SU-DHL-6 (cell line): ENCODE measurements around the gene RPA3.

ENCODE experiments used
- H2AFZ ChIP-seq: fragments of 200-600 bp; sonication (generic); 2 replicates; pipeline ENCODE4 v1.6.1; 2014; ENCODE audit warnings: low read depth, mild to moderate bottlenecking, moderate library complexity, mixed read lengths, antibody characterized with exemption, low read length; ENCODE audit not compliant: severe bottlenecking
- H3F3A ChIP-seq: fragments of 200-600 bp; shearing (Covaris generic); 2 replicates; pipeline ENCODE4 v1.6.0; 2016; ENCODE audit warnings: antibody characterized with exemption, mild to moderate bottlenecking; ENCODE audit not compliant: insufficient read depth
- H3K27ac ChIP-seq: fragments of 200-600 bp; sonication (generic); 2 replicates; pipeline ENCODE4 v1.5.1; 2016; ENCODE audit warnings: low read depth, mild to moderate bottlenecking, low read length, moderate library complexity, mixed read lengths
- H3K27me3 ChIP-seq: fragments of 200-600 bp; sonication (generic), shearing (Covaris generic); 2 replicates; pipeline ENCODE4 v1.6.0; 2014; ENCODE audit warnings: mild to moderate bottlenecking, low read length
- H3K36me3 ChIP-seq: fragments of 200-600 bp; sonication (generic); 2 replicates; pipeline ENCODE4 v1.6.1; 2014; ENCODE audit warnings: mild to moderate bottlenecking, low read length, mixed read lengths
- H3K4me2 ChIP-seq: fragments of 300-600, 200-600 bp; shearing (Covaris generic), sonication (generic); 2 replicates; pipeline ENCODE4 v1.6.0; 2014; ENCODE audit warnings: low read length, low read depth, mild to moderate bottlenecking; ENCODE audit not compliant: poor library complexity, severe bottlenecking
- H3K4me3 ChIP-seq: fragments of 200-600 bp; sonication (generic); 2 replicates; pipeline ENCODE4 v1.5.1; 2014; ENCODE audit warnings: antibody characterized with exemption, low read length, mild to moderate bottlenecking, mixed read lengths; ENCODE audit not compliant: insufficient read depth, poor library complexity, severe bottlenecking
- H3K79me2 ChIP-seq: fragments of 200-600 bp; sonication (generic); 2 replicates; pipeline ENCODE4 v1.6.1; 2014; ENCODE audit warnings: mild to moderate bottlenecking, low read length, moderate library complexity; ENCODE audit not compliant: insufficient read depth
- H3K9ac ChIP-seq: fragments of 200-600 bp; sonication (generic); 2 replicates; pipeline ENCODE4 v1.7.0; 2014; ENCODE audit warnings: mild to moderate bottlenecking, low read length
- H3K9me2 ChIP-seq: fragments of 200-600 bp; sonication (generic); replicated peaks from 2 replicates; pipeline ENCODE4 v1.6.1; 2014; ENCODE audit warnings: low read length; ENCODE audit not compliant: insufficient read depth
- H3K9me3 ChIP-seq: fragments of 200-600 bp; sonication (generic); 2 replicates; pipeline ENCODE4 v1.6.1; 2014; ENCODE audit warnings: low read length, mixed read lengths; ENCODE audit not compliant: insufficient read depth
- H4K20me1 ChIP-seq: fragments of 200-600 bp; sonication (generic); 2 replicates; pipeline ENCODE4 v1.6.1; 2014; ENCODE audit warnings: low read depth, mild to moderate bottlenecking, antibody characterized with exemption, low read length, moderate library complexity, mixed read lengths
- CTCF ChIP-seq: fragments of 200-600 bp; sonication (generic); IDR thresholded peaks from one replicate; pipeline ENCODE4 v1.5.1; 2017; ENCODE audit warnings: antibody characterized with exemption, mild to moderate bottlenecking, low read length, moderate library complexity; ENCODE audit not compliant: insufficient read depth, poor library complexity, severe bottlenecking
- EZH2phosphoT487 ChIP-seq: fragments of 200-600 bp; sonication (generic), shearing (Covaris generic); conservative IDR thresholded peaks from 2 replicates; pipeline ENCODE4 v1.6.1; 2018; ENCODE audit warnings: mild to moderate bottlenecking, antibody characterized with exemption, low read length, moderate library complexity, mixed read lengths

RPA3 gene

GRCh38 chr7:7706556-7707172, 11.7 kb downstream of the RPA3 start:
- Histone ChIP-seq H3F3A (no peaks in the 10 kb centered on the region), H3K4me3 (no peak overlapping the region), H3K36me3 (no peaks in the 10 kb centered on the region), H3K79me2 (no peaks in the 10 kb centered on the region), H3K4me2 (no peak overlapping the region), H4K20me1 (0 out of 2 replicates have a peak, but pooled peaks cover 4% of the 10 kb centered on the region), H3K9me3 (no peaks in the 10 kb centered on the region), H3K9ac (no peak overlapping the region), H3K9me2 (no peaks in the 10 kb centered on the region), H3K27me3 (no peaks in the 10 kb centered on the region), H3K27ac (no peak overlapping the region), H2AFZ (no peak overlapping the region)
- TF ChIP-seq CTCF (no peak), EZH2phosphoT487 (no peak)

- Histone ChIP-seq H3K27me3 (no peaks in the 10 kb centered on the region), H3K79me2 (no peaks in the 10 kb centered on the region), H3K9ac (no peak overlapping the region), H3K4me3 (no peak overlapping the region), H3K4me2 (no peak overlapping the region), H3K27ac (no peak overlapping the region), H3K9me2 (no peaks in the 10 kb centered on the region), H3F3A (no peaks in the 10 kb centered on the region), H3K9me3 (no peaks in the 10 kb centered on the region), H3K36me3 (no peaks in the 10 kb centered on the region), H2AFZ (no peak overlapping the region), H4K20me1 (0 out of 2 replicates have a peak, but pooled peaks cover 4% of the 10 kb centered on the region)
- TF ChIP-seq EZH2phosphoT487 (no peak), CTCF (no peak)
Observed at GRCh38 chr7:7706101-7706511, 12.3 kb downstream of the RPA3 start.

- Histone ChIP-seq H3F3A (no peaks in the 10 kb centered on the region), H3K9me2 (no peaks in the 10 kb centered on the region), H3K79me2 (no peaks in the 10 kb centered on the region), H4K20me1 (0 out of 2 replicates have a peak, but pooled peaks cover 4% of the 10 kb centered on the region), H3K27me3 (no peaks in the 10 kb centered on the region), H3K27ac (no peak overlapping the region), H3K4me3 (no peak overlapping the region), H3K36me3 (no peaks in the 10 kb centered on the region), H3K9me3 (no peaks in the 10 kb centered on the region), H3K9ac (no peak overlapping the region), H3K4me2 (no peak overlapping the region), H2AFZ (no peak overlapping the region)
- TF ChIP-seq CTCF (no peak), EZH2phosphoT487 (no peak)
Observed at GRCh38 chr7:7705318-7705717, 13.1 kb downstream of the RPA3 start.
